HepG2 (cell line): ENCODE measurements around the gene ZNF638.

Experiments used
- NBN ChIP-seq: fragments of 450-650 bp; conservative IDR thresholded peaks from 2 replicates; pipeline ENCODE4 v1.6.1; 2017
- SIX1 ChIP-seq: sonication (generic); formaldehyde crosslinking; IDR thresholded peaks from 2 replicates; pipeline ENCODE4 v1.4.0; 2020; ENCODE audit warnings: missing genetic modification reagents, borderline replicate concordance

DNA sequence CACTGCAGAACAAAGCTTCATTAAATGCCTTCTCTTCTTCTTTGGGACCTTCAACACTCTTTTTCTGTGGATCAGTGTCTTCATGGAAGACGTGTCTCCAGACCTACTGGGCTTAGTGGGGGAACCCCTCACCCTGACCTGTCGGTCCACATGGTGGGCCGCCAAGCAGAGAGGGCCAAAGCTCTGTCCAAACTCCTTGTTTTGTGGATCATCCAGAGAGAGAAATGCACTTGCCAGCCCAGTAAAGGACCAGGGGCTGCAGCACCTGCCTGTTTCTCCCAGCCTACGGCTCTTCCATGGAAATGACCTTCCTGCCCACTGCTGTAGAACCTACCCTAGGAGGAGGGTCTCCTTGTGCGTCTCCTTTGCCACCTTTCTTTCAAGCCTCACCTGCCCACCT, 147.7 kb downstream of the ZNF638 start:
- TF ChIP-seq SIX1 (CRISPR knock-in tag) (no peak), NBN (no peak)
